Measurements from ENCODE around the gene PRR23E.

The PRR23E gene

GRCh38 chr3:127192576-127193232 lies at the start of gene PRR23E:
Gene PRR23E (plus strand): TSS chr3:127193131. CDS start chr3:127196686, 3,555 bp downstream.
- no peak for DNase-seq

GRCh38 chr3:127143172-127143571 lies 49.8 kb upstream of the PRR23E start:
- DNase-seq = no peak

GRCh38 chr3:127144631-127145030 lies 48.3 kb upstream of the PRR23E start:
- no peak for DNase-seq

- DNase-seq = no peak
These were observed 47.7 kb upstream of the PRR23E start for GRCh38 chr3:127145266-127145665.

- no peak for DNase-seq
These were observed 45.5 kb upstream of the PRR23E start for GRCh38 chr3:127147291-127147885.

- DNase-seq = no peak
These were observed 43.2 kb upstream of the PRR23E start for GRCh38 chr3:127149621-127150310.

GRCh38 chr3:127150513-127151250 lies 42.2 kb upstream of the PRR23E start:
- DNase-seq = no peak

GRCh38 chr3:127151251-127151564 lies 41.7 kb upstream of the PRR23E start:
- DNase-seq = no peak

GRCh38 chr3:127151992-127152650 lies 40.8 kb upstream of the PRR23E start:
- DNase-seq = no peak

GRCh38 chr3:127152684-127153505 lies 40.0 kb upstream of the PRR23E start:
- DNase-seq = no peak

- DNase-seq = no peak
These were observed 39.5 kb upstream of the PRR23E start for GRCh38 chr3:127153506-127153815.

- DNase-seq = no peak
These were observed 36.4 kb upstream of the PRR23E start for GRCh38 chr3:127156338-127157050.

- no peak for DNase-seq
These were observed 35.6 kb upstream of the PRR23E start for GRCh38 chr3:127157171-127157828.

- no peak for DNase-seq
These were observed 34.2 kb upstream of the PRR23E start for GRCh38 chr3:127158614-127159229.

- no peak for DNase-seq
These were observed 33.4 kb upstream of the PRR23E start for GRCh38 chr3:127159543-127159942.

- no peak for DNase-seq
These were observed 31.7 kb upstream of the PRR23E start for GRCh38 chr3:127161236-127161635.

GRCh38 chr3:127161973-127162579 lies 30.9 kb upstream of the PRR23E start:
- no peak for DNase-seq

GRCh38 chr3:127162947-127163645 lies 29.8 kb upstream of the PRR23E start:
- no peak for DNase-seq

GRCh38 chr3:127164615-127165014 lies 28.3 kb upstream of the PRR23E start:
- DNase-seq = no peak

- DNase-seq = no peak
These were observed 27.9 kb upstream of the PRR23E start for GRCh38 chr3:127165036-127165435.
